D341Med (cell line): ENCODE data around the gene COL17A1.

Experiments used
- DNase-seq: peaks from one replicate; pipeline ENCODE4 v3.0.0; 2012; ENCODE audit warnings: low spot score

COL17A1 gene

GRCh38 chr10:103985726-103986125 is 100.0 kb downstream of the COL17A1 start:
- DNase-seq = no peak

DNA sequence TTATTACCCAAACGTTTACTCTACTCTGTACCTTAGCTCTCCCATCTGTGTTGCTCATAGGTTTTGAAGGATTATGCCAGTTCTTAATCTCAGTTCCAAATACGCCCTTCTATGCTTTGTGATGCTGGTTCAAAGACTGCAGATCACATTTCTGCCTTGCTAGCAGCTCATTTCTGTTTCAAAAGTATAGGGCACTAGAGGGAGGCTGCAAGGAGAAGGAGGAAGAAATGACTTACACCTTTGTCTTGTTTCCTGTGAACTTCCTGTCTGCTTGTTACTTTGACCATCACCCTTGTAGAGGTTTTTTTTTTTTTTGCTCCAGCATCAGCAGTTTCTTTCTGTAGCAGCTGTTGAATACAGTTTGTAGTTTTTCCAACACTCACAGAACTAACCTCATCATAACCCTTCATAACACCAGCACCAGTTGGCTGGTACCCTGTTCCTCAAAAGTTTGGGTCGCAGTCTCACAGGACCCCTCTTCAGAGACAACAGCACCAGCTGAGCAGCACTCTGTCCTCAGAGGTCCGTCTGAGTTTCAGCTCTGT is 102.2 kb downstream of the COL17A1 start:
- no peak for DNase-seq

- peak; percentile 17 for DNase-seq
Observed at GRCh38 chr10:103982639-103983038, 103.0 kb downstream of the COL17A1 start.
